CD4-positive, alpha-beta T cell treated with Interleukin-21 for 1 hour (primary cell): ENCODE measurements around the gene TECTB.

Experiments
- DNase-seq: peaks from one replicate; pipeline ENCODE4 v3.0.0-alpha.2; 2020

Gene TECTB

DNA sequence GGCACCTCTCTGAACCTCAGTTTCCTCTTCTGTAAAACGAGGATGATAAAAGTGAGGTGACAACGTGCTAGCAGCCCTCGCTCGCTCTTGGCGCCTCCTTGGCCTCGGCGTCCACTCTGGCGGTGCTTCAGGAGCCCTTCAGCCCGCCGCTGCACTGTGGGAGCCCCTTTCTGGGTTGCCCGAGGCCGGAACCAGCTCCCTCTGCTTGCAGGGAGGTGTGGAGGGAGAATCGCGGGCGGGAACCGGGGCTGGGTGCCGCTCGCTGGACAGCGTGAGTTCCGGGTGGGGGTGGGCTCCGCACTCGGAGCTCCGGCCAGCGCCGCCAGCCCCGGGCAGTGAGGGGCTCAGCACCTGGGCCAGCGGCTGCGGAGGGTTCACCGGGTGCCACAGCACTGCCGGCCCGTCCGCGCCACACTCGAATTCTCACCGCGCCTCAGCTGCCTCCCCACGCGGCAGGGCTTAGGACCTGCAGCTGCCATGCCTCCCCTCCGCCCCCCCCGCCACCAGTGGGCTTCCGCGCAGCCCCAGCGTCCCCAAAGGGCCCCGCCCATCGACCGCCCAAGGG, 66.4 kb downstream of the TECTB start:
- no peak for DNase-seq

DNA sequence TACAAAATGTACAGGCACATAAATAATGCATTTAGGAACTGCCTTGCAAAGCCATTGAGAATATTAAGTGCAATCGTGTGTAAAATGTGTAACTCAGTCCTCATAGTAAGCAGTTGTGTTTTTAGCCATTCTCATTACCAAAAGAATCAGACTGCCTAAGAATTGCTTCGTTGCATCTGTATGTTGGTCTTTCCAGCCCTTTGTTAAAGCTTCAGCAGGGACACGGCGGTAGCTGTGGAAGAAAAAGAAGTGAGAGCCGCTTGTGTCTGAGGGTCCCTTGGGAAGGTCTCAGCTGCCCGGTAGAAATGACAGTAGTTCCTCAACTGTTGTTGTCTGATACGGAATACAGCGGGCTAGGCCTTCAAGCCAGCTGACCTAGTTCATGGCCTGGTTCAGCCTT, 67.9 kb downstream of the TECTB start:
- DNase-seq, result no peak

DNA sequence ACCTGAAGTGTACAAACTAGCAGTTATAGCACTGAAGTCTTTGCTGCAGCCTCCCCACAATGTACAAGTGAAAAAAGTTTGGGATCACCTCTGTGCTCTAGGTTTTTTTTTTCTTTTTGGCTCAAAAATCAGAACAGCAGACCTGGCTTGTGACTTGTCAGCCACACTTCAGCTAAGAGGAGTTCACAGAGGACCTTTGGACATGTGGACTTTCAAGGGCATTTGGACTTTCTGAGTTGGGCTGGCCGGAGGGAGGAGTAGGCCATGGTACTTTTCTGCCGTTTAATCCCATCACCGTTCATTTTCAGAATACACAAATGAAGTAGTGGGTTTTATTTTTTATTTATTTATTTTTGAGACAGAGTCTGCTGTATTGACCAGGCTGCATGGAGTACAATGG, 68.8 kb downstream of the TECTB start:
- DNase-seq, result no peak

DNA sequence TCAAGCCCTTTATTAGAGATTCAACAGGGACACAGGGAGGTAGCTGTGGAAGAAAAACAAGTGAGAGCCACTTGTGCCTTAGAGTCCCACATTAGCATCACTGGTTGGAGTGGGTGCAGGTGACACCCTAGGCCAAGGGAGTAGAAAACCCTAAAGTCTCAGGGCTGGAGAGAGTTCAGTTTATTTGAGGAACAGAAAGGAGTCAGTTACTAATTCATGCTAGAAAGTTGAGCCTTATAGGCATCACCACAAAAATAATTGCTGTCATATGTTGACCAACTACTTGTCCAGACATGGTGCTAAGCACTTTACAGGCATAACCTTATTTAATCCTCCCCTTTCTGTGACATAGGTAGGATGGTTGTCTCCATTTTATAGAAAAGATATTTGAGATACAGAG, 69.8 kb downstream of the TECTB start:
- no peak for DNase-seq
